Spinal cord (tissue), 10 donors: ENCODE results near the gene FGFR3. TPM values are rescaled to one million over a fixed set of nuclear protein-coding genes. Genes with fewer than 3 reads are reported as not detected.
A peak's percentile ranks its signal among the peaks of the same experiment; 100 is the strongest.

ENCODE experiments used
- DNase-seq, 6 donors: peaks; one replicate each; pipeline versions ENCODE4 v3.0.0 to v3.0.0-alpha.2; 2013 to 2015; ENCODE audit warnings: low spot score in 6 of 6, low read depth in 4 of 6
- H3K27ac ChIP-seq: one replicate; pipeline ENCODE4 v1.5.1; 2013; ENCODE audit warnings: low read depth, low read length, control low read depth
- H3K27me3 ChIP-seq: one replicate; pipeline ENCODE4 v1.6.1; 2013; ENCODE audit warnings: low read length; ENCODE audit not compliant: control insufficient read depth, insufficient read depth
- H3K36me3 ChIP-seq: one replicate; pipeline ENCODE4 v1.6.1; 2013; ENCODE audit warnings: low read length; ENCODE audit not compliant: control insufficient read depth, insufficient read depth
- H3K4me1 ChIP-seq: one replicate; pipeline ENCODE4 v1.6.1; 2013; ENCODE audit warnings: low read length; ENCODE audit not compliant: control insufficient read depth, insufficient read depth
- H3K4me3 ChIP-seq: one replicate; pipeline ENCODE4 v1.5.1; 2013; ENCODE audit warnings: low read depth, low read length, control low read depth
- H3K9me3 ChIP-seq: one replicate; pipeline ENCODE4 v1.6.1; 2013; ENCODE audit warnings: low read length; ENCODE audit not compliant: control insufficient read depth, insufficient read depth
- WGBS: methylation state at CpG from one replicate; pipeline ENCODE4 v1.1.5; 2013; ENCODE audit warnings: missing lambda C conversion rate; ENCODE audit not compliant: insufficient coverage; 5-methylcytosine and 5-hydroxymethylcytosine counted together
- polyA plus RNA-seq, 2 donors: library from polyadenylated mRNA; unstranded; fragments of 120-200 nt; gene quantifications; one replicate each; pipeline ENCODE4 v1.2.1, GENCODE V29; 2013; ENCODE audit not compliant: insufficient read length in 2 of 2
- total RNA-seq, 2 donors: library from RNA; depleted of rRNA in 1 of 2; stranded (reverse); fragments of 120-200 nt in 1 of 2; fragments of >200 nt in 1 of 2; gene quantifications; one replicate each; pipeline versions ENCODE4 v1.2.3 to v1.2.4, GENCODE V29; 2013 to 2014
- donor health status: healthy.

The FGFR3 gene
- total and polyA plus RNA-seq, 4 donors: 36.2 to 216 (median 122) TPM

DNA sequence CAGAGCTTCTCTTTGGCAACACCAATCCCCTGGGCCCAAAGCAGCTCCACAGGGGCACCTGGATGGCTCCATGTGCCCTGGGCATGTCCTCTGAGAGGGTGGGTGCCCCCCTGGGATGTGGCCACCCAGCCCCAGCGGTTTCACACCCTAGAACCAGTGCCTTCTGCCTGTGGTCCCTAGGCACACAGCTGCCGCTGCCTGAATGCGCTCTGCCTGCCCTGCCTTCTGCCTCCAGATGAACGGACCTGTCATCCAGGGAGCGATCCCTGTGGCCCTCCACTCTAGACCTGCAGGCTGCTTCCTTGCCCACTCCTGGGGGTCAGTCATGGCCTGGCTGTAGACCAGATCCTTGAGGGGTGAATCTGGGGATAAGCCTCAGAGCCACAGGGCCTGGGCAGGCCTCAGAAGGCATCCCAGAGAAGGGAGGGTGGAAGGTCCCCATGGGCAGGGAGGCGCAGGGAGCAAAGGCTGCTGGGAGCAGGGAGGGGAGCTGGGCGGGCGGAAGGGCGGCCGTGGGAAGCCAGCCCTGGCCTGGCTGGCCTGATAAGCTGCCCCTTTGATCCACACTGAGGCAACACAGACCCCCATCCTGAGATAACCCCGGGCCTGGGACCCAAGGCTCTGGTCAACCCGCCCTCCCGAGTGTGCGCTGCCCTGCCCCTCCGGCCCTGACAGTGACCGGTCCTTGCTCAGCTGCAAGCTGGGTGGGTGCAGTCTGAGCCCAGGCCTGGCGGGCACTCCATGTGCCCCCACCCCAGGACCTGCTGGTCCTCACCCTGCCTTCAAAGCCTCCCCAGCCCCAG lies 8.1 kb upstream of the FGFR3 start:
- H3K27me3 ChIP-seq: no peaks in the 10 kb centered on the region
- H3K9me3 ChIP-seq: peaks cover 2% of the 10 kb centered on the region
- WGBS: 75% methylated on average over 17 of the region's 17 CpGs
- H3K36me3 ChIP-seq: peaks cover 8% of the 10 kb centered on the region
- H3K4me1 ChIP-seq: peaks cover 58% of the 10 kb centered on the region
- no peak for DNase-seq
- no peak overlapping the region for H3K4me3 ChIP-seq
- H3K27ac ChIP-seq: peak overlapping the region; percentile 27

DNA sequence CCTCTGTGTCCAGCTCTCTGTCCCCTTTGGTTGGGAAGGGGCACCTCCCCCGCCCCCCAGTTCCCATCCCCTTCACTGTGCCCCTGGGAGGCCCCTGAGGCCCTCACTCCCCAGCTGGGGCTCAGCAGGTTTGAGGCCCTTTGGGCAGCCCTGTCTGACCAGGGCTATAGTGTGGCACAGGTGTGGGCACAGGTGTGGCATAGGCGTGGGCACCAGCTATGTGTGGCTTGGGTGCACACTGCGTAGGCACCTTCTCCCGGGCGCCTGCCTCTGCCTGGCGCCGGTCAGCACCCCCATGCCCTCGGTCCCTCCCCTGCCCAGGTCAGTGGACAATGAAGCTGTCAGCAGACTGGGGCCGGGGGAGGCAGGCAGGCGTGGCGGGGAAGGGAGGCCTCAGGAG lies 7.5 kb upstream of the FGFR3 start:
- DNase-seq: no peak
- 89% methylated on average over 10 of the region's 11 CpGs for WGBS
- no peak overlapping the region for H3K4me3 ChIP-seq

DNA sequence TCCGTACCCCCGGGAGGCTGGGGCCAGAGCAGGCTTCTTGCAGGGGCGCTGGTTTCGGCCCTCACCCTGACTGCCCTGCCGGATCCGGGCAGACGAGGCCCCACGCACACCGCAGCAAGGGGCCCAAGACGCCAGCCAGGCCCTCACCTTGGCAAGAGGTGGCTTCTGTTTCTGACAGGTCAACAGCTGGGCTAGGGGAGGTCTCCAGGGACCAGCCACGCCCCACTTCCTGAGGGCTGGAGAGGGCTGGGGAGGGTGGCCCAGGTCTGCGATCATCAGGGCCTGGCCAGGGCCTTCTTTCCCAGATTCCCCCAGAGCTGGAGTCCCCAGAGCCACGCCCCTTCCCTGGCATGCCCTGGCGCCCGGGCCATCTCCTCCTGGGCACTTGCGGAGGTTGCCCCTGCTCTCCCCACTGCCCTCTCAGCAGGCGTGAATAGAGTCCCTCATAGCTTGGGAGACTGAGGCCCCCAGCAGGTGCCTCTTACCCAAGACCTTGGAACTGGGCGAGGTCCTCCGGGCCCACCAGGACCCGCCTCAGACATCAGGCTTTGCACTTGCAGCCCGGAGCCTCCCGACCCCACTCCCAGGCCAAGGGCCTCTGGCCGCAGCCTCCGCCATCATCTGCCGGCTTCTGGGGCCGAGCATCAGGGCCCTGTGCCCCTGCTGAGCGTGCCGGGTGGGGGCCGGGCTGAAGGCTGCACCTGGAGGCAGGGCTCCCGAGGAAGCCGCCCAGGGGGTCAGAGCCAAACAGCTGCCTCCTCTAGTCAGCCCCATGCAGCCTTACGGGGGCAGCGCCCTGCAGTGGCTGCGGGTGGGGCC lies 6.3 kb upstream of the FGFR3 start:
- Histone ChIP-seq H3K4me3 (no peak overlapping the region), H3K27me3 (peaks cover under 1% of the 10 kb centered on the region), H3K27ac (no peak overlapping the region), H3K9me3 (peaks cover 2% of the 10 kb centered on the region), H3K36me3 (peaks cover 8% of the 10 kb centered on the region), H3K4me1 (peaks cover 50% of the 10 kb centered on the region)
- DNase-seq: no peak
- 86% methylated on average over 34 of the region's 34 CpGs for WGBS

More for the DNA sequence above, 7.5 kb upstream of the FGFR3 start:
- Histone ChIP-seq H3K36me3 (peaks cover 8% of the 10 kb centered on the region), H3K4me1 (peaks cover 52% of the 10 kb centered on the region), H3K9me3 (peaks cover 2% of the 10 kb centered on the region), H3K27ac (peak overlapping the region; percentile 27), H3K27me3 (no peaks in the 10 kb centered on the region)

DNA sequence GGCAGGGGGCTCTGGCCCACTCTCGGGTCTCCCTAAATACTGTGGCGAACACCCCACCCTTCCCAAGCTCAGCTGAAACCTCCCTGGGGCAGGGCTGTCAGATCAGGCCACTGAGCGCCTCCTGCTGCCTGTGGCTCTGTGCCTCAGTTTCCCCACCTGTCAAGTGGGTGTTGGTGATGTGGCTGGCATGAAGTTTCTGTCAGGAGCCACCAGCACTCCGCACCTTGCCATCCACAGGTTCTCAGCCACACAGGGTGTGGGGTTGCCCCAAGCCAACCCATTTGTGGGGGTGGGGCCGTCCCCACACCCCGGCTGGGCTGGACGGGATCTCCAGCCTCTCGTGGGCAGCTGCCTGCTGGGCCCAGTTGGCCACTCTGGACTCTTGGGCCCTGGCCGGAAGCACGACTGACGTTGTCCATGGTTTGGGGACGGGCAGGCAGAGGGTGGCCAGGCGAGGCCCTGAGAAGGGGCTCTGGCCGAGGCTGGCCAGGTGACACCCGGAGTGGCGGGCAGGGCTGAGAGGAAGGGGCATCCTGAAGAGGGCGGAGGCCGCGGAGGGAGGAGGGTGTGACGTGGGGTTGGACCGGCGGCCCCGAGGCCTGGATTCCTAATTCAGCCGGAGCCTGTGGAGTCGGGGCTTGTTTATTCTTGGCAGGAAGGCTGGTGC lies 5.5 kb upstream of the FGFR3 start:
- WGBS: 57% methylated on average over 15 of the region's 25 CpGs
- H3K4me3 ChIP-seq: no peak overlapping the region
- DNase-seq: no peak
- peaks cover 50% of the 10 kb centered on the region for H3K4me1 ChIP-seq
- H3K9me3 ChIP-seq: peaks cover 2% of the 10 kb centered on the region
- no peak overlapping the region for H3K27ac ChIP-seq
- peaks cover 8% of the 10 kb centered on the region for H3K36me3 ChIP-seq
- peaks cover 8% of the 10 kb centered on the region for H3K27me3 ChIP-seq

DNA sequence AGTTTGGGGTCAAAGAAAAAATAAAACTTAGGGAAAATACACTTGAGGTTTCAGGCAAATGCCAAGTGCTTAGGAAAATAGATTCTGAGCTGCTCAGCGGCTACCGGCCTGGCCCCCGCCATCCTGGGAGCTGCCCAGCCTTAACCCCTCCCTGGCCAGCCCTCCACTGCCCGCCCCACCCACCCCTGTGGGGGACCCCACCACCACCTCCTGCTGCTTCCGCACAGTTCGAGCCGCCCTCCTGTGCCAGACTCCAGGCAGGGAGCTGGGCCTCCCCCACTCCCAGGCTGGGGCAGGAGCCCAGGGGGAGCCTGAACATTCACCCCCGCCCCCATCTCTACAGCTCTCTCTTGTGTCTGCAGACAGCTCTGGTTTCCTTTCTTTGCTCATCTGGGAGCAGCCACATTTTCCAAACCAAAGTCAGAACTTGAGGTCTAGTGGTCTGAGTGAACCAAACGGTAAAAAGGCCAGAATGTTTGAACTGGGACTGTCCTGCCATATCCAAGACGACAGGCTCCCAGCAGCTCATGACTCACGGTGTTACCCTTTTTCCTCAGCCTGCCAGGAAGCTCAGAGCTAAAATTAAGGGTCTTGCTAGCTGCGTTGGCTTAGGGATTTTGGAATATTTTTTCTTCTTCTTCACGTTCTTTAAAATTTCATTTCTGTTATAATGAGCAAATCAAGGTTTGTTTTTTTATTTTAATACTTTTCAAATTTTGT lies 4.7 kb upstream of the FGFR3 start:
- Histone ChIP-seq H3K9me3 (peaks cover 2% of the 10 kb centered on the region), H3K4me1 (peaks cover 47% of the 10 kb centered on the region), H3K36me3 (peaks cover 8% of the 10 kb centered on the region), H3K27ac (no peak overlapping the region), H3K4me3 (no peak overlapping the region), H3K27me3 (peaks cover 11% of the 10 kb centered on the region)
- DNase-seq: no peak
- WGBS: 46% methylated on average over 8 of the region's 13 CpGs

DNA sequence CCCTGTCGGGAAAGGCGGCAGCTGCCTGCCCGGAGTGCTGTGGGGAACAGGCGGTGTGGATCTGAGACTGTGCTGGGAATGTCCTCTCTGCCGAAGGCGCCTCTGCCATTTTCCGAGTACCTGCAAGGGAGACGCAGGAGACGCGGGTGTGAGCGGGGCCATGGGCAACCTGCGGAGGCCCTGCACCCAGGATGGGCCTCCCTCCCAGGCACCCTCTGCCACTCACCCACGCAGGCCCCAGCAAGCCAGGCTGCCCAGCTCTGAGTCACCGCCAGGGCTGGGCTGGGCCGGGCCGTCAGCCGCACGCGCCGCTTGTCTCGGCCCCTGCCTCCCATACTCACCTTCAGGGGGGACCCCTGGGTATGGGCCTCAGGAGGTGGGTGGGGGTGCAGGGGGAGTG lies 3.5 kb upstream of the FGFR3 start:
- H3K27me3 ChIP-seq: peaks cover 16% of the 10 kb centered on the region
- H3K27ac ChIP-seq: no peak overlapping the region
- peaks cover 41% of the 10 kb centered on the region for H3K4me1 ChIP-seq
- peaks cover 2% of the 10 kb centered on the region for H3K9me3 ChIP-seq
- H3K4me3 ChIP-seq: no peak overlapping the region
- H3K36me3 ChIP-seq: peaks cover 14% of the 10 kb centered on the region
- no peak for DNase-seq
- 81% methylated on average over 13 of the region's 21 CpGs for WGBS

DNA sequence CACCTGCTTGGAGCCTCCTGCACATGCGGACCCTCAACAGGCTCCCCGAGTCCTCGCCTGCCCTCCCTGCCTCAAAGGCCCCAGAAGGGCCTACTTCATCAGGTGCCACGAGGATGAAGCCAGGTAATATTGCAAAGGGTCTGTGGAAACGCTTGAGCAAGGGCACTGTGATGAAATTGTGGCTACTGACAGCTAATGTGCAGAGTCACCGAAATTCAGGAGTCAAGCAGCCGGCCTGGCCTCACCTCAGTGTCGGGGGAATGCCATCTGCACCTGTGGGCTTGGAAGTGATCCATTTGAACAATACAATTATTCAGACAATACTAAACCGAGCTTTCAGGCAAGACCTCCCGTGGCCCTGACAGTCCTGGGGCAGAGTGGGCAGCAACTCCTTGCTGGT lies 3.1 kb upstream of the FGFR3 start:
- no peak for DNase-seq
- peaks cover 15% of the 10 kb centered on the region for H3K36me3 ChIP-seq
- H3K27me3 ChIP-seq: peaks cover 17% of the 10 kb centered on the region
- H3K27ac ChIP-seq: no peak overlapping the region
- no peak overlapping the region for H3K4me3 ChIP-seq
- peaks cover 2% of the 10 kb centered on the region for H3K9me3 ChIP-seq
- 84% methylated on average over 10 of the region's 10 CpGs for WGBS
- H3K4me1 ChIP-seq: peaks cover 38% of the 10 kb centered on the region

DNA sequence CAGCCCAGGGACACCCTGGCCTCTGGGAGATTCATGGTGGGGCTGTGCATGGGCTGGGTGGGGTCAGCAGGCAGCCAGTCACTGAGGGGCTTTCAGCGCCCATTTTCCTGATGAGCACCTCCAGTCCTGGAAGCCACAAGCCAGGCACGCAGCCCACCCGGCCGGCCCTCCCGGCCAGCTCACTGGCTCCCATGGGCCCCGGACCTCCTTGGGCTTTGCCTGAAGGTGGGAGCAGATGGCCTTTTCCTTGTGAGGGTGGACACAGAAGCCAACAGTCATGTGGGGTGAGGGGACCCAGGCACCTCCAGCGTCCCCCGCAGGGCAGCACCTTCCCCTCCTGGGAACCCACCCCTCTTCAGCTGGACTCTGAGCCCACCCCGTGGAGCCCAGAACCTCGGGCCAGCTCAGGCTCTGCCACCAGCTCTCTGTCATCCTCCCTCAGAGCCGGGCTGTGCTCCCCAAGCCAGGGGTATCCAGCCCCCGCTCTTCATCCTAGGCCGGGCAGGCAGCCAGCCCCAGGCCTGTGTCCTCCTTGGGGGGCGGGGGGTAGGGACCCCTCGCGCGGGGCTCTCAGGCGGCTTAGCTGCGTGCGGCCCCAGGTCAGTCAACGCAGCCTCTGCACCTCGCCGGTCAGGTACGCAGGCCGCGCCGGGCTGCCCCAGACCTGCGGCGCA lies 798 bp upstream of the FGFR3 start:
- H3K9me3 ChIP-seq: peaks cover 2% of the 10 kb centered on the region
- WGBS: 33% methylated on average over 26 of the region's 29 CpGs
- peak in 1 of 6 donors; percentile 43 for DNase-seq
- peaks cover 51% of the 10 kb centered on the region for H3K4me1 ChIP-seq
- peaks cover 27% of the 10 kb centered on the region for H3K36me3 ChIP-seq
- peaks cover 33% of the 10 kb centered on the region for H3K27me3 ChIP-seq
- H3K4me3 ChIP-seq: no peak overlapping the region
- H3K27ac ChIP-seq: no peak overlapping the region

DNA sequence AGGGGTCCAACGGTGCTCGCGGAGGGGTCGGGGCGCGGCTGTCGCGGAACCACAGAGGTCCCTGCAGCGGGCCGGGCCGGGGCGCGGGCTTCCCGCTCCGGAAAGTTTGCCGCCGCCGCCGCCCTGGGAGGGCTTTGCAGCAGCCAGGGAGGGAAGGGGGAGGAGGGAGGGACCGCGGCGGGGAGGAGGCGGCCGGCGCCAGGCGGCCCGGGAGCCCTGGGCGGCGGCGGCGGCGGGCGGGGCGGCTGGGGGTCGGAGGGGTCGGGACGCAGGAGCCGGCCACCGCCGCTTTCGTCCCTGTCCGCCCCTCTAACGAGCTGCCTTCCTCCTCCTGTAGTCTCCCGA lies 375 bp downstream of the FGFR3 start:
- H3K27me3 ChIP-seq: peaks cover 33% of the 10 kb centered on the region
- 0% methylated on average over 36 of the region's 44 CpGs for WGBS
- peaks cover 51% of the 10 kb centered on the region for H3K4me1 ChIP-seq
- no peak overlapping the region for H3K4me3 ChIP-seq
- H3K36me3 ChIP-seq: peaks cover 36% of the 10 kb centered on the region
- H3K27ac ChIP-seq: no peak overlapping the region
- peaks cover 2% of the 10 kb centered on the region for H3K9me3 ChIP-seq
- DNase-seq: no peak
